Parathyroid adenoma (tissue), 2 donors: Measurements from ENCODE around the gene BRD3OS.
"Not testable (repeated sequence)": the region's sequence is repeated elsewhere in the genome, so short reads cannot be mapped to it uniquely, and the experiment has no call there.

Experiments used
- H2AFZ ChIP-seq: fragments of 300-600 bp; sonication (generic); one replicate; pipeline ENCODE4 v1.7.0; 2017; ENCODE audit warnings: antibody characterized with exemption, mild to moderate bottlenecking
- H3K27ac ChIP-seq: fragments of 300-600 bp; sonication (generic); one replicate; pipeline ENCODE4 v1.7.0; 2017
- H3K27me3 ChIP-seq: fragments of 300-600 bp; sonication (generic); one replicate; pipeline ENCODE4 v1.7.0; 2017; ENCODE audit warnings: low read length; ENCODE audit not compliant: control insufficient read depth, insufficient read depth
- H3K36me3 ChIP-seq: fragments of 300-600 bp; sonication (generic); one replicate; pipeline ENCODE4 v1.7.0; 2017; ENCODE audit warnings: low read length; ENCODE audit not compliant: control insufficient read depth, insufficient read depth
- H3K4me1 ChIP-seq: fragments of 300-600 bp; sonication (generic); one replicate; pipeline ENCODE4 v1.7.0; 2017; ENCODE audit warnings: control low read depth
- H3K4me2 ChIP-seq: fragments of 300-600 bp; sonication (generic); one replicate; pipeline ENCODE4 v1.7.0; 2017; ENCODE audit warnings: low read length
- H3K4me3 ChIP-seq: fragments of 300-600 bp; sonication (generic); one replicate; pipeline ENCODE4 v1.7.0; 2017; ENCODE audit warnings: low read depth, low read length
- H3K79me2 ChIP-seq: fragments of 300-600 bp; sonication (generic); one replicate; pipeline ENCODE4 v1.7.0; 2017; ENCODE audit warnings: control low read depth
- H3K9ac ChIP-seq: fragments of 300-600 bp; sonication (generic); one replicate; pipeline ENCODE4 v1.7.0; 2017; ENCODE audit warnings: mild to moderate bottlenecking
- H3K9me3 ChIP-seq: fragments of 300-600 bp; sonication (generic); one replicate; pipeline ENCODE4 v1.7.0; 2017; ENCODE audit warnings: low read length; ENCODE audit not compliant: control insufficient read depth
- CTCF ChIP-seq: fragments of 300-600 bp; sonication (generic); IDR thresholded peaks from one replicate; pipeline ENCODE4 v1.7.0; 2017; ENCODE audit warnings: antibody characterized with exemption, mild to moderate bottlenecking
- donor health status: primary hyperparathyroidism.

BRD3OS gene

GRCh38 chr9:133987946-133988665, 37.2 kb upstream of the BRD3OS start:
- Histone ChIP-seq H2AFZ (no peak overlapping the region), H3K79me2 (peaks cover 1% of the 10 kb centered on the region), H3K27me3 (no peaks in the 10 kb centered on the region), H3K27ac (no peak overlapping the region), H3K36me3 (no peaks in the 10 kb centered on the region), H3K4me3 (no peak overlapping the region), H3K9ac (no peak overlapping the region), H3K4me2 (no peak overlapping the region), H3K4me1 (no peaks in the 10 kb centered on the region), H3K9me3 (no peaks in the 10 kb centered on the region)
- TF ChIP-seq CTCF, result no peak

- H3K36me3 ChIP-seq, H3K9me3 ChIP-seq, H3K4me3 ChIP-seq, H3K9ac ChIP-seq, H3K79me2 ChIP-seq, H3K27me3 ChIP-seq, H2AFZ ChIP-seq, H3K27ac ChIP-seq, H3K4me1 ChIP-seq, H3K4me2 ChIP-seq: not testable (repeated sequence)
Measured at GRCh38 chr9:133988771-133989170, 36.5 kb upstream of the BRD3OS start.

- no peaks in the 10 kb centered on the region for H3K36me3 ChIP-seq
- H3K9ac ChIP-seq, result no peak overlapping the region
- no peak for TF ChIP-seq CTCF
Measured at GRCh38 chr9:133989625-133990365, 35.5 kb upstream of the BRD3OS start.

GRCh38 chr9:133990366-133991213, 34.7 kb upstream of the BRD3OS start:
- peak overlapping the region; percentile 58 for H2AFZ ChIP-seq
- H3K9me3 ChIP-seq, result no peaks in the 10 kb centered on the region
- H3K4me3 ChIP-seq, result peak overlapping the region; percentile 36
- peaks cover 4% of the 10 kb centered on the region for H3K4me1 ChIP-seq
- no peaks in the 10 kb centered on the region for H3K36me3 ChIP-seq
- no peak overlapping the region for H3K27ac ChIP-seq
- peaks cover 2% of the 10 kb centered on the region for H3K79me2 ChIP-seq
- H3K4me2 ChIP-seq, result peak overlapping the region; percentile 73
- H3K27me3 ChIP-seq, result no peaks in the 10 kb centered on the region
- TF ChIP-seq CTCF, result no peak
- H3K9ac ChIP-seq, result no peak overlapping the region

More at GRCh38 chr9:133989625-133990365, 35.5 kb upstream of the BRD3OS start:
- Histone ChIP-seq H2AFZ (no peak overlapping the region), H3K27me3 (no peaks in the 10 kb centered on the region), H3K4me2 (no peak overlapping the region), H3K9me3 (no peaks in the 10 kb centered on the region), H3K27ac (no peak overlapping the region), H3K4me1 (peaks cover 4% of the 10 kb centered on the region), H3K79me2 (peaks cover 2% of the 10 kb centered on the region), H3K4me3 (no peak overlapping the region)
